CD4-positive, alpha-beta T cell treated with Interferon alpha-2 for 1 hour (primary cell): ENCODE measurements around the gene ZNF787.
A peak's percentile ranks its signal among the peaks of the same experiment; 100 is the strongest.

ENCODE experiments used
- DNase-seq, 2 donors: peaks; one replicate each; pipeline ENCODE4 v3.0.0-alpha.2; 2020 to 2022

ZNF787 gene

DNA sequence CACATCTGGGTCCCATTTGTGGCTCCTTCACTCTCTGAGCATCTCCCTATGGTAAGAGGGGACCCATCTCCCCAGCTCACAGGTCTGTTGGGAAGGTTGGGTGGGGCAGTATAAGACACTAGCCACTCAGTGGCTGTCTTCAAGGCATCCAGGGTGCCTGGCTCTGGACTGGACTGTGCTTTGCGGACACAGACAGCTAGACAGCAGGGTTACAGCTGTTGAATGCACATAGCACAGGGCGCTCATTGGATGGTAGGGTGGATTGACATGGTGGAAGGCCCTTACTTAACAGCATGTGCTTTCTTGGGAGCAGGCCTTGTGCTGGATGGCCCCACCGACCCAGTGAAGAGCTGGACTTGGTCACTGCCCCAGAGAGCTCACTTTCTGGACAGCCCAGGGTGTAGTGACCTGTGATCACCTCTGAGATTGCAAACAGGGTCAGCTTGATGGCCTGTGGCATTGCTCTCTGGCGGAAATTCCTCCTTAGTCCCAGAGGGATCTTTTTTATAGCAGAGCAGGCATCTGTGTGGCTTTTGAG is 21.9 kb upstream of the ZNF787 start:
- DNase-seq = no peak

DNA sequence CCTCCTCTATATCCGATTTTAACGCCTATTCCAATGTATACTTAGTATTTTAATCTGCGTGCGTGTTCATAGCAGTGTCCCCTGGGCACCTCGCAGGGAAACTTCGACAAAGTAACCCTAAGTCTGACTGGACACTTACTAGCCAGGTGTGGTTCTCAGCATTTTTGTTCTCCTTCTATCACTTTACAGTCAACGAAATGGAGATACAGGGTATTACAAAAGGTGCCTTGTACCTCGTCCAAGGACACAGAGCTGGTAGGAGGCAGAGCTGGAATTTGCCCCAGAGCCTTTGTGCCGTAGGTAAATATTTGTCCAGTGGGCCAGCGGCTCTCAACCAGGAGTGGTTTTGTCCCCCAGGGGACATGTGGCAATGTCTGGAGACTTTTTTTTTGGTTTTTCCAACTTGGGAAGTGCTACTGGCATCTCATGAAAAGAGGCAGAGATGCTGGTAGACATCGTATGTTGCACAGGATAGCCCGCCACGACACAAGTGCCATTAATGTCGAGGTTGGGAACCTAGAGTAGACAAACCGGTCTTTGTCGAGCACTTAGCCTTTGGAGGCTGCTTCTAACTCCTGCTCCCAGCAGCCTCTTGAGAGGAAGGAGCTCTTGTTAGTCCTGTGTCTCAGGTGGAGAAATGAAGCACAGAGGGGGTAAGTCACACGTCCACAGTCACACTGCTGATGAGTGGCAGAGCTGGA is 21.1 kb upstream of the ZNF787 start:
- no peak for DNase-seq

DNA sequence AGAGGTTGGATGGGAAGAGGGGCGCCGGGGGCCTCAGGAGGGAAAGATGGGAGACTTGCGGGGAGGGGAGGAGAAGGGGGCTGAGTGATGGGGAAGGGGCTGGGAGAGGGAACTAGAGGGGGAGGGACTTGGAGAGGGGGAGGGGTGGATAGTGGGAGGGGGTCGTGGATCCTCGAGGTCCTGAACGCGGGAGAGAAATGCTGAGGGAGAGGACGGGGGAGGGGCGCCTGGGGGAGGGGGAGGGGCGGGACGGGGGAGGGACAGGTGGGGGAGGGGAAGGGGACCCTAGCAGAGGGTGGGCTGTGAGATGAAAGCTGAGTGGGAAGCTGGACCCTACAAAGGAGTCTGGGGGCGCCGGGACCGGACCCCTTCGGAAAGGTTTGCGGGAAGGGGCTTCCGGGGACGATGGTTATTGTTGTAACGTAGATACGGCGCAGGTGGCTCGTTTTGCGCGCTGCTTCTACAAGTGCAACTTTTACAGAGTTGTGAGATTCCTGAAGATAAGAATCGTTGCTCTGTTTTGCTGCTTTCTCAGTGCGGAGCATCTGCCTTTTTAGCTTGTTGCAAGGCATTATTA is 20.4 kb upstream of the ZNF787 start:
- peak in 1 of 2 donors; percentile 44 for DNase-seq

DNA sequence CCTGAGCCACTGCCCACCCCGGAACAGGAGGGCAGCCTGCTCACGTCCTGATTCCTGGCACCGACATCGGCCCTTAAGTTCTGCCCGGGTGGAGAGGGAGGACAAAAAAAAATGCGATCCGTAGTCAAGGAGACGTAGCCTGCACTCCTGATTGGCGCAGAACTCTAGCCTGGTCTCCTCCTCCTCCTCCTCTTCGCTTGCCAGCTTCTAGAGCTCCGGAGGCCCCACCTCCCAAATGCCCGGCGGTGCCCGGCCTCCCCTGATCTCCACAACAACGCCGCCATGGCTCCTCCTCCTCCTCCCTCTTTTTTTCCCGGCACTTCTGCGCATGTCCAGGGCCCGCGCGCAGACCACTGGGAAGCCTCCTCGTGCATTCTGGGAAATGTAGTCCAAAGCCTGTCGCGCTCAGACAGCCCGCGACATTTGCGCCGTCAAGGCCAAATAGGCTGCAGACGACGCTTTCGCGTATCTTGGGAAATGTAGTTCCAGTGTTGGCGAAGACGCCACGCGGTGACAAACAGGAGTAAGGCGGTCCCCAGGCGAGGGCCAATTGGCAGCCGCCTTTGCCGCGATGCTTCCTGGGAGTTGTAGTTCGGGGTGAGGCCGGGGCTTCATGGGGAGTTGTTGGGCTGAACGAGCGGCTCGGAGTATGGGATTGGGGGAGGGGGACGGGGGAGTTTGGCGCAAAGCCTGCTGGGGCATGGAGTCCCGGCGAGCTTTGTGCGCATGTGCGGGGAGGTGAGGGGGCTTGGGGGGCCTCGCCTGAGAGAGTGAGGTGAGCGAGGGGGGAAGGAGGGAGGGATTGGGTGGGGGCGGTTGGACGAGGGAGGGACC is 19.7 kb upstream of the ZNF787 start, which contains the start of gene ZNF444:
TSS of gene ZNF444 (plus strand) at position 705 of the 834 bp plus-strand sequence. CDS start 5,625 bp downstream, outside the sequence.
- peak; percentile 100 for DNase-seq

DNA sequence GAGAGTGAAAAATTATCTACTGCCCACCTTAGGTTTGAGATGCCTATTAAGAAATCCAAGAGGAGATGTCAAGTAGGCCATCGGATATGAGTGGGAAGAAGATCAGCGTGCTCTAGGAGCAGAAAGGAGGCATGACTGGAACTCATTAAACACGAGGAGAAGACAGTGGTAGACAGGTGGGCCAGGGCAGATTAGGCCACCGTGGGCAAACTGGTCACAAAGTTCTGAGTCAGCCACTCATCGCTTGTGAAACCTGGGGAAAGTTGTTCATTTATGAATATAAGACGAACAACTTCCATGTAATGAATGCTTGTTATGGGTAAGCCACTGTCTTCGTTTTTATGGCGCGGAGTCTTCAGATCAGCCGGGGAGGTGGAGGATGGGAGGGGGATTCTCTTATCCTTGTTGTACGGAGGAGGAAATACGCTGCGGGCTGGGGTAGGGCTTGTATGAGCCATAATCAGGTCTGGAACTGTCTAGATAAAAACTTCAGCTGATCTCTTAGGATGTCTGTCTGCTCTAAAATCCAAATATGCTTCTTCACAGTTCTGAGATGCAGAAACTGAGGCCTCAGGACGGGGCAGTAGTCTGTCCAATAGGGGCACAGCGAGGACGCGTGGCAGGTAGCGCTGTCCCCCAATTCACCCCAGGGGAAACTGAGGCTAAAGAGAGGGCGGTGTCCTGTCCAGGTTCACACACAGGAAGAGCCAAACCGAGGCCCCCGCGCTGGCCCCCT is 18.9 kb upstream of the ZNF787 start:
- no peak for DNase-seq

DNA sequence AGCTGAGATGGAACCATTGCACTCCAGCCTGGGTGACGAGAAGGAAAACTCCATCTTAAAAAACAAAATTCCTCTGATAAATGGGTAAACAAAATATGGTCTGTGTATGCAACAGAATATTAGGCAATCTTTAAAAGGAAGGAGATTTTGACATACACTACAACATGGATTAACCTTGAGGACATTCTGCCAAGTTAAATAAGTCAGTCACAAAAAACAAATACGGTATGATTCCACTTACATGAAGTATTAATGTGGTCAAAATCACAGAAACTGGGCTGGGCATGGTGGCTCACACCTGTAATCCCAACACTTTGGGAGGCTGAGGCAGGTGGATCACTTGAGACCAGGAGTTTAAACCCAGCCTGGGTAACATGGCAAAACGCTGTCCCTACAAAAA is 17.0 kb upstream of the ZNF787 start:
- DNase-seq = no peak

DNA sequence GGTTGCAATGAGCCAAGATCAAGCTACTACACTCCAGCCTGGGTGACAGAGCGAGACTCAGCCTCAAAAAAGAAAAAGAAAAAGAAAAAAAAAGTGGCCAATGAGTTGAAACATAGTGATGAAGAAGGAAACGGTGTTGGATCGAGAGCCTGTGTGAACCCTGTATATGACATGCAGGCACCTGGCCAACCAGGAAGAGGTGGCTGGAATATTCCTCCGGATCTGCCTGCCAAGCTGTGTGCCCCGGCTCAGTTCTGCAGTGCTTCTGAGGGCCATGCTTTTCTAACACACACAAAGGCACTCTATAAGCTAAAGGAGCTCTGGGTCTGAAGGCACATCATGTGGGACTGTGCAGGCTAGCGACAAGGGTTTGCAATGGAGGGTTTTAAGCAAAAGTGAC is 16.3 kb upstream of the ZNF787 start:
- DNase-seq = no peak

DNA sequence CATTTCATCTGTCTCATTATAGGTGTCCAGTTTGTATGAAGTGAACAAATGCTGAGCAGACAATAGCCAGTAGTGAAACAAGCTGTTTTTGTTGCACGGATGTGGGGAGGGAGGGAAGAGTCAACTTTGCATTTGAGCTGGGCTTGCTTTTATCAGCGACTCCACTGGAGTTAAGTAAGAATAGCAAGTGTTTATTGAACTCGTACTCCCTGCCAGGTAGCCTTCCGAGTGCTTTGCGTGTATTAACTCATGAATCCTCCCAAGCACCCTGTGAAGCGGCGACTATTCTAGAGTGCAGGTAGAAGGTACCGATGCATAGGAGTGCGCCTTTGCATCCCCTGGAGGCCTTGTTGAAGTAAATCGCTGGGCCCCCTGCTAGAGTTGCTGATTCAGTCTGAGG is 15.3 kb upstream of the ZNF787 start:
- DNase-seq = no peak

DNA sequence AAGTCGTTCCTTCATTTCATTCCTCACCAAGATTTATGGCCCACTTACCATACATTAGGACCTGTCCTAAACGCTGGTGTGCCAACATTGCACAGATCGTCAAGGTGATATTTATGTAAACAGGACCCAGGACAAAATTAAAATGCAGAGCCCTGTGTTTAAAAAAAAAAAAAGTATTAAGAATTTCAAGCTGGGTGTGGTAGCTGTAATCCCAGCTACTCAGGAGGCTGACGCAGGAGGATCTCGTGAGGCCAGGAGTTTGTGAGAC is 13.5 kb upstream of the ZNF787 start:
- DNase-seq = no peak

DNA sequence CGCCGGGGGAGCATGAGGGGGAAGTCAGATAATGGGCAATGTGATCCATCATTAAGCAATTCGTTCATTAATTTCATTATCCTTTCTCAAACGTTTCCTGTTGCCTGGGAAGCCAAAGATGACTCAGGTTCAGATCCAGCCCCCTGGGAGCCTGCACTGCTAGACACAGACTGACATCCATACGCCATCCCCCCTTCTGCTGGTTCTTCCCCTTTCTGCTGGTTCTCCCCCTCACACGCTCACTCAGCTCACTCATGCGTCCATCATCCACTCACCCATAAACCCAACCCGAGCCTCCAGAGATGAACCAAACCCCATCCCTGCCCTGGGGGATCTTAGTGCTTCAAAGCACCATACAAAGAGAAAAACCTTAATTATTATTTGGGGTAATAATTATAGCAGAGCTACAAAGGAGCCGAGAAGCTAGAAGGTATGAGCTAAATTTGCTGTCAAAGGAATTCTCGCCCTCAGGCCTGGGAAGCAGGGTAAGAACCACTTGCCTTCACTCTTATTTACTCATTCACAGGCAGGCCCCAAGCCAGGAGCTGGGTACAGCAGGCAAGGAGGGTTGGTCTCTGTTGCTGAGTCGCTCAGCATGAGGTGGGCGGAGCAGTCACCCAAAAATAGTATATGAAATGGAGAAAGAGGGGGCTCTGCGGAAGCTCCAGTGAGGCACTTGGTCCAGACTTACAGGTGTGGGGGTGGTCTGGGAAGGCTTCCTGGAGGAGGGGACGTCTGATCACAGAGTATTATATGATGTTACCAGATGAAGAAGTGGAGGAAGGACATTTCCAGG is 13.0 kb upstream of the ZNF787 start:
- DNase-seq = peak in 1 of 2 donors; percentile 29

DNA sequence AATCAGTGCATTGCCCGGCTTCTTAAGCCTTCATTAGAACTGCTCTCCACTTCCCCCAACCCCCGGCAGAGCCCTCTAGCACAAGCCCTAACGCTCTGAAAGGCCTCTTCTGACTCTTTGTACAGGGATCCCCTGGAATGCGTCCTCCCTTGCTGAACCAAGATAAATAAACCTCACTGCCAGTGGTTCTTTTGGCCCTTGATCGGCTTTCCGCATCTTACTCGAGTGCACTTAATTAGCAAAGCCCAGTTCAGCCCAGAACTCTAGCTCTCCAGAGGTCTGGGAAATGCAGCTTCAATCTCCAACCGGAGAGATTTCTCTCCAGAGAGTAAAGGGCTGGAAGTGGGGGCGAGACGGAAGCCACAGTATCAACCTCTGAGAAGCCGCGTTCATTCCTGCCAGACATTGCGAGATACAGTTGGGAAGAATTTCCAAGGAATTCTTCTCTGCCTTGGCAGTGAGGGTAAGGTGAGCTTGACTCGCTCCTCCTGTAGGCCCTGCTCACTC is 11.3 kb upstream of the ZNF787 start:
- no peak for DNase-seq

DNA sequence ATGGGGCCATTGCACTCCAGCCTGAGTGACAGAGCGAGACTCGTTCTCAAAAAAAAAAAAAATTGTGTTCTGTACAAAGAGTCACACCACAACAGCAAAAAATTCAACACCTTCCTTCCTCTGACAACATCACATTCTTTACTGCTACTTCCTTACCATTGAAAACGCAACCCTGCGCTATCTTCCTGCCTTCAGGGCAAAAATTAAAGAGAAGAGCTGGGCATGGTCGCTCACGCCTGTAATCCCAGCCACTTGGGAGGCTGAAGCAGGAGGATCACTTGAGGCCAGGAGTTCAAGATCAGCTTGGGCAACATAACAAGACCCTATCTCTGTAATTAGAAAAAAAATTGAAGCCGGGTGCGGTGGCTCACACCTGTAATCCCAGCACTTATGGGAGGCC is 10.6 kb upstream of the ZNF787 start:
- no peak for DNase-seq

DNA sequence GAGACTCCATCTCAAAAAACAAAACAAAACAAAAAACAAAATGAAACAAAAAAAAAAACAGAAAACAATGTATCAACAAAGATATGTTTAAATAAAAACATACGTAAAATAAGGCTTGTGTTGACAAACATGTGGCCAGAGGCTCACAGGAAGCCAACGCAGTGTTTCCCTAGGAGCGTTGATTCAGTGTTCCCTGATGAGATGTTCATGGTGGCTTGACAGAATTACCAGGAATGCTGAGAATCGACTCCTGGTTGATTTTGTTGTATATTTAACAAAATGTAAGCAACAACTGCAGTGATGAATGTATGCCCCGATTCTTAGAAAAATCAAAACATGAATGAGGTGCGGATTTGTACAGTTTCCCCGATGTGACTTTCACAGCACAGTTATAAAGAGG is 8.9 kb upstream of the ZNF787 start:
- no peak for DNase-seq

DNA sequence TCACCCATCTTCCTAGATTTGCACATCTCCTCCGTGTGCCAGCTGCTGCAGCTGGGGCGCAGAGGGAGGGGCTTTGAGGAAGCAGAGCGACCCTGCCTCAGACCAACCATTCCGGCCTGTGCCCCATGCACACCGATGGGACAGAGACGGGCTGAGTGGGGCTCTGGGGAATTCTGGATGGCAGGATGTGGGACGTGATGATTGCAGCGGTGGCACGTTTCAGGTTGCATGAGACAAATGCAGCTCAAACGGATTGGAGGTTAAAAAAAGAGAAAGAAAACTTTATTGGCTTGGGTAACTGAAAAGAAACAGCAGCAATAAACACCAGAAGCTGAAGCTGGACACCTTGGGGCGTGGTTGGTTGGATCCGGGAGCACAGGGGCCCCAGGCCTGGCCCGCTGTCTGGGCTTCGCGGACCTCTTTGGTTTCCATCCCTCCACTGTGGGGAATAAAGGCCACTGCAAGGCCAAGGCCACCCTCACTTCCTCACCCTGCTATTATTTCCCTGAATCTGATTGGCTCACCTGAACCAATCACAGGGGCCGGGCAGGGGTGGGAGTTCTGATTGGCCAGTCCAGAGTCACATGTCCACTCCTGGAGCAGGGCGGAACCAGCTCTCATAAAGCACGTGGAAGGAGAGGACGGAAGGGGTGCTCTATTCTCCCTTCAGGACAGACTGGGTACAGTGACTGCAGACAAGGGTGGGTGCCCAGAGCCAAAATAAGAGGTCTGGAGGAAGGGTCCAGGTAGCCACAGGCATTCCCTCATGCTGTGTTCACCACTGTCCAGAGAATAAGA is 6.1 kb upstream of the ZNF787 start:
- DNase-seq = no peak

DNA sequence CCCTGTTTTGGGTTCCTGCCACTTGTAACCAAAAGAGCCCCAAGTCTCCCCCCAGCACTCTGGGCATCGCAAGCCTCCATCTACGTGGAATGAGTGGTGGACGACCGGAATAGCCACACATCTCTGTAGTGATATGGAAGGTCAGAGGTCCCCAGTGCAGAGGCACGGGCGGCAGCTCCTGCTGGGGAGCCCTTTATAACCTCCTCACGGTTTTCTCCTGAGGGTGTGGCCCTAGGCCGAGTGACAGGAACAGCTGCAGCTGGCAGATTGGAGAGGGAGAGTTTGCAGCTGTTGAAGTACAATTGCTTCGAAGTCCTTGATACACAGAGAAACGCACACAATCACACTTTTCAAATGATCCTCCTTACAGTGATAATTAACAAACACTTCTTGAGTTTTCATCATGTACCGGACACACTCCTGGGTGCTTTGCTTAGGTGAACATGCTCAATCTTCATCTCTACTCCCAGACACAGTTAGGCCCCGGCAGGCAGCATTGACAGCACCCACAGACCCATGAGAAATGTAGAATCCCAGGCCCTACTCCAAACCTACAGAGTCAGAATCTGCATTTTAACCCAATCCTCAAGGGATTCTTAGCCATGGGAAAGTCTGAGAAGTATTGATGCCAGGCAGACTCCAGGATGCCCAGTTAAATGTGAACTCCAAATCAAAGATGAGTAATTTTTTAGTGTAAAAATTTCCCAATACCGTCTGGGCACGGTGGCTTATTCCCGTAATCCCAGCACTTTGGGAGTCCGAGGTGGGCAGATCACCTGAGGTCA is 4.9 kb upstream of the ZNF787 start:
- no peak for DNase-seq

DNA sequence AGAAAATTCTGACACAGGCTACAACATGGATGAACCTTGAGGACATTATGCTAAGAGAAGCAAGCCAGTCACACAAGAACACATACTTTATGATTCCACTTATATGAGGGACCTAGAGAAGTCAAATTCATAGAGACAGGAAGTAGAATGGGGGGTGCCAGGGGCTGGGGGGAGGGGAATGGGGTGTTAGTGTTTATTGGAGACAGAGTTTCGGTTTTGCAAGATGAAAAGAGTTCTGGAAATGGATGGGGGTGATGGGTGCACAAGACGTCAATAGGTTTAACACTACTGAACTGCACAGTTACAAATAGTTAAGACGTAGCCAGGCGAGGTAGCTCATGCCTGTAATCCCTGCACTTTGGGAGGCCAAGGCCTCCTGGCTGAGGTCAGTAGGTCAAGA is 3.5 kb upstream of the ZNF787 start:
- peak; percentile 39 to 43 for DNase-seq

DNA sequence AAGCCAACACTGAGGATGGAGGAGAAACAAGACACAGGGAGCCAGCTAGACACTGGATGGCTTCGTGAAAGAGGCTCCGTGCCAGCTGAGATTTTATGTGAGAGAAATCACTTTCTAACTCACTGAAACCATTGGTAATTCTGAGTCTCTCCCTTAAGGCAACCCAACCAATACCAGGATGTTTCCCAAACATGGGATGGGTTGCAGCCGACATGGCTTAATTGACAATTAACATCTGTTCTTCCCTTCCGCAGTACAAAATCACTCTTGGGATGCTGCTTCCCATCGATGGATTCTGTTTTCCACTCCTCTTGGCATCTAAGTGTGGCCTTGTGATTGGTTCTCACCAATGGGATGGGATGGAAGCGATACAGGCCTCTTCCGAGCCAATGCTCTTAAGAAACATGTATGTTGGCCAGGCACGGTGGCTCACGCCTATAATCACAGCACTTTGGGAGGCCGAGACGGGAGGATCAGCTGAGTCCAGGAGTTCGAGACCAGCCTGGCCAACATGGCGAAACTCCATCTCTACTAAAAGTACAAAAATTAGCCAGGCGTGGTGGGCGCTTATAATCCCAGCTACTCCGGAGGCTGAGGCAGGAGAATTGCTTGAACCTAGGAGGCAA is 2.3 kb upstream of the ZNF787 start:
- no peak for DNase-seq

DNA sequence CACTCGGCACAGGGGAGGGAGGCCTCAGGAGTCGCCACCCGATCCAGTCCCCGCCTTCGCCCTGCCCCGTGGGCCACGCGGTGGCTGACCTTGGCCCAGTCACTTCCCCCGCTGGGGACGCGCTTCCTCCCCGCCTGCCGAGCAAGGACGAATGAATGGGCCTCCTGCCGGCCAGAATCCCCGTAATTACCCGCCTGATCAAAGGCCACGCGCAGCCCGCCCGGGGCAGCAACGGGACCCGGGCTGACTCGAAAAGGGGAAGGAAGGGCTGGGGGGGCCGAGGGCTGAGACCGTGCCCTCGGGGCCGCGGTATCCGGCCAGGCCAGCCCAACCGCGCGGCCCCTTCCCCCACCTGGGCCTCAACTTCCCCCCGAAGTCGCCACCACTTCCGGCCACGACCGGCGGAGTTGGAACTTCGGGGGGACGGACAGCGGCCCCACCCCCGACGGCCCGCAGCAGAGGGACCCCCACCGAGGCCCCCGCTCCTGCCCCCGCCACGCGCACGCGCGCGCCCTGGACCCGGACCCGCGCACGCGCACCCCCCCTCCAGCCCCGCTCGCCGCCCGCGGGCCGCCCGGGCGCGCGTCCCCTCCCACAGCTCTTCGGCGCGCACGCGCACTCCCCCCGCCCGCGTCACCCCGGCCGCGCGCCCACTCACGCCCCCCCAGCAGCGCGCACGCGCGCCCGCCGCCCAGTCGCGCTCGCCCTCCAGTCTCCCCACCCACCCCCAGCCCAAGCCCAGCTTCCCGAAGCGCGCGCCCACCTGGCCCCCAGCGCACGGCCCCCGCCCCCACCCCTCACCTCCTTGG is 520 bp downstream of the ZNF787 start:
- peak; percentile 81 to 88 for DNase-seq

DNA sequence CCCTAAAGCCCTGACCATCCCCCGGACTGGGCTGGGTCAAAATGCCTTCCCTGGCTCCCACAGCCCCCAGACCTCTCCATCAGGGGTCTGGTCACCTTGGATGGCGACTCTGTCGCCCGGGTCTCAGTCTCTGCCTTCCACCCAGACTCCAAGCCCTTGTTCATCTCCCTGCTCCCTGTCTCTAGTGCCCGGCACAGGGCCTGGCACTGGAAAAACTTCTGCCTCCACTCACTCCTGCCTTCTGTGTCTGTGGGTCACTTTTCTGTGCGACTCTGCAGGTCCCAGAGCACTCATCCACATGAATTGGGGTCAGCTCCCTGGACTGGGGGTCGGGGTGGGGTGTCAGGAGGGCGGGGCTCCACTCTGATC is 1.1 kb downstream of the ZNF787 start:
- no peak for DNase-seq
